Measurements from ENCODE around the gene HIF3A.
"Not testable (repeated sequence)": the region's sequence is repeated elsewhere in the genome, so short reads cannot be mapped to it uniquely, and the experiment has no call there.

GRCh38 chr19:46262684-46263296 is 34.1 kb upstream of the HIF3A start:
- not testable (repeated sequence) for TF ChIP-seq POLR2A, CTCF (IDR thresholded peaks at IDR 0.05)

Measured in gastroesophageal sphincter (tissue), 3 donors.